Neutrophil (primary cell): Measurements from ENCODE around the gene DLGAP4.

Experiments used
- H3K27ac ChIP-seq: fragments of 200-600 bp; sonication (generic); 2 replicates; pipeline ENCODE4 v1.5.1; 2016; ENCODE audit warnings: mild to moderate bottlenecking, moderate library complexity
- H3K27me3 ChIP-seq: fragments of 200-600 bp; sonication (generic); 2 replicates; pipeline ENCODE4 v1.6.0; 2016; ENCODE audit warnings: mild to moderate bottlenecking
- H3K36me3 ChIP-seq: fragments of 200-600 bp; sonication (generic); 2 replicates; pipeline ENCODE4 v1.5.1; 2017
- H3K4me1 ChIP-seq, 2 experiments: fragments of 200-600 bp in 1 of 2; sonication (generic) in 1 of 2; 1 replicate in 1 of 2; 2 replicates in 1 of 2; pipeline versions ENCODE4 v1.5.1 to v1.6.1; 2013 to 2016; ENCODE audit warnings: low read depth in 1 of 2, low read length in 1 of 2, mild to moderate bottlenecking in 1 of 2, moderate library complexity in 1 of 2; ENCODE audit not compliant: control insufficient read depth in 1 of 2, insufficient read depth in 1 of 2
- H3K4me3 ChIP-seq, 2 experiments: fragments of 200-600 bp in 1 of 2; sonication (generic) in 1 of 2; 1 replicate in 1 of 2; 2 replicates in 1 of 2; pipeline ENCODE4 v1.5.1; 2013 to 2016; ENCODE audit warnings: low read depth in 1 of 2, low read length in 1 of 2, mild to moderate bottlenecking in 1 of 2, moderate library complexity in 1 of 2
- H3K9me3 ChIP-seq: fragments of 200-600 bp; sonication (generic); 2 replicates; pipeline ENCODE4 v1.5.1; 2016
- CTCF ChIP-seq: fragments of 200-600 bp; sonication (generic); IDR thresholded peaks from 2 replicates; pipeline ENCODE4 v1.5.1; 2016; ENCODE audit warnings: antibody characterized with exemption

The DLGAP4 gene

DNA sequence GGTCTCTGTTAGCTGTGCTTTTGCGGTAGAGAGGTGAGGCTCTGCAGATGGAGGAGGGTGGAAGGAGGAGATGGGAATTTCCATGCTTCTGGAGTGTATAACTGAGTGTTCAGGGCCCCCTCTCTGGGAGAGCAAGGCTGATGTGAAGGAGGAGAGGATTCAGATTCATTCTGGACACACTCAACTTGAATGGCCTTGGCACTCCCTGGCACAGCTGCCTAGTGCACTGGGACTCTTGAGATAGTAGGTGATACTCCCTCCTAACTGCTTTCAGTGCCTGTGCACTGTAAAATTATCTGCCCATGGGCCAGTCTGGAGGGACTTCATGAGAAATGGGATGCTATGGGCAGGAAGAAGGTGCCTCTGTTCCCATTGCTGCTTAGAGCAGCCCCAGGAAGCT, 180.9 kb downstream of the DLGAP4 start:
- Histone ChIP-seq H3K27ac (no peak overlapping the region), H3K4me1 (peaks cover 20 to 22% of the 10 kb centered on the region in 2 experiments), H3K27me3 (no peaks in the 10 kb centered on the region), H3K36me3 (no peaks in the 10 kb centered on the region), H3K4me3 (no peak overlapping the region), H3K9me3 (no peaks in the 10 kb centered on the region)
- no peak for TF ChIP-seq CTCF

DNA sequence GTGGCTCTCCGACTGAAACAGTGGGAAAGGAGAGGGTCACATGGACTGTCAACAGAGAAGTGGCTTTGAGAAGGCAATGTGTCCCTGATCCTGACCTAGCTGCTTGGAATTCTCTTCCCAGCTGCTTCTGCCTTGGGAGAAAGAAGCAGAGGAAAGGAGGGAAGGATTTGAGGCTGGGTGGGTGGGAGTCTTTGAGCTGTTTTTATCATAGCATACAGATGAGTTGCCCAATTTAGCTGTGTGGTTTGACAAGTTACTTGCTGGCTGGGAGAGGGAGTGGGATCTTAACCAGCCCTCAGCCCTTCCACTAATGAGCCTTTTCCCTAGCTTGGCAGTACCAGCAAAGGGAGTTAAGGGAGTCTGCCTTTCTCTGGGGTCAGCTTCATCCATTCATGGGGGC, 184.1 kb downstream of the DLGAP4 start:
- Histone ChIP-seq H3K4me1 (peaks cover 35 to 40% of the 10 kb centered on the region in 2 experiments), H3K27me3 (no peaks in the 10 kb centered on the region)
- no peak for TF ChIP-seq CTCF

DNA sequence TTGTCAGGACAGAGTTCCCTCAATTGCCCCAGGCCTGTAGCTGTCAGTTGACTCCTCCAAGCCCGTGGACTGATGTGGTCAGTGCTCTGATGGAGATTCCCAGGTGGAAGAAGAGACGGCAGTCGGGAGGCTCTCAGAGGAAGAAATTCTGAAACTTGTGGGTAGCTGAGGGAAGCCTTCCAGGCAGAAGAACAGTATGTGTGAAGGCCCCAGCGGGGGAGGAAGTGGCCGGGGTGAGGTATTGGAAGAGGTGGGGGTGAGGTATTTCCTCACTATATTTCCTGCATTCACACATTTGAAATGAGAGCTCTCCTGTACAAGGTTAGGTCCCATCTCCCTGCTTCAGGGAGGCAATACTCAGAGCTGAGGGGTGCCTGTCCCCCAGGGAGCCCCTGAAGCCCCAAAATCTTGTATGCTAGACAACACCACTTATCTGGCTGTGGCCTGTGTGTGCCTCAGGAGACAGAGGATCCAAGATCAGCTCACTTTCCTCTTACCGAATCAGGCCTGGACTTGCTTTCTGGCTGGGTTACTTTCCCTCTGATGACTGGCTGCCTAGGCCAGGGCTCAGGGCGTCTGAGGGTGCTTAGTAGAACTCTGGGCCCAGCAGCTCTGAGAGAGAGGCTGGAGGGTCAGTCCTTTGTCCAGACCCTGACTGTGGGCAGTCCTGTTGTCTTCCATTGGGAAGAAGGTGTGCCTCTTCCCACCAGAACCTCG, 185.9 kb downstream of the DLGAP4 start:
- H3K4me1 ChIP-seq, result peaks cover 35 to 40% of the 10 kb centered on the region in 2 experiments

More for the DNA sequence above, 184.1 kb downstream of the DLGAP4 start:
- no peaks in the 10 kb centered on the region for H3K36me3 ChIP-seq
- no peaks in the 10 kb centered on the region for H3K9me3 ChIP-seq
- H3K27ac ChIP-seq, result no peak overlapping the region
- no peak overlapping the region for H3K4me3 ChIP-seq

DNA sequence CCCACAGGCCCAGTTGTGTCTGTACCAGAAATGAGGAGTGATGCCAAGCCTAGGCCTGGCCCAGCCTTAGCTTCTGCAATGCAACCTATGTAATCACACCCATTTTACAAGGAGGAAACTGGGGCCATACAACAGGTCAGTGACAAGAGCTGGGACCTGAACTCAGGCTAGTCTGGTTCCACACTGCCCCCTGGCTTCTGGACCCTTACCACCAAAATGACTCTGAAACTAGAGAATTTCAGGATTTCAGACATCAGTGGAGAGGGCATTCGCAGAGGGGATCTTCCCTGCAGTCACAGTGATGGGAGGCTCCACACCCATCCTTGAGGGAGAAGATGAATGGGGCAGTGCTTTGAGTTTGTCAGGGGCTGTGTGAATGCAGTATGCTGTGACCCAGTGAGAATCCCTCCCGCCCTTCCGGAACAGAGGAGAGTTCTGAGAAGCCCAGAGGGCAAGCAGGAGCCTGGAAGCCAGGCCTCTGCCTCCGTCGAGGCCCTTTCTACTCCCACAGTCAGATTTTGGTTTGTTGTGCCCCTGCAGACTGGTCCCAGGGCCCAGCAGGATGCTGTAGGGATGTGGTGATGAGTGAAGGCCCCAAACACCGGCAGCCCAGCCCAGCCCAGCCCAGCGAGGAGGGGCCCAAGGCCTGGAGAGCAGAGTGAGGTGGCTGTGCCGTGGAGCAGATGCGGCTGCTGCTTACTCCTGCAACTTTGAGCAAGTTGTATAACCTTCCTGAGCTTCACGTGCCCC, 187.1 kb downstream of the DLGAP4 start:
- H3K36me3 ChIP-seq, result peaks cover 24% of the 10 kb centered on the region
- H3K4me3 ChIP-seq, result no peak overlapping the region
- peak overlapping the region; percentile 90 for H3K27ac ChIP-seq
- H3K27me3 ChIP-seq, result no peaks in the 10 kb centered on the region
- H3K4me1 ChIP-seq, result peaks cover 35 to 40% of the 10 kb centered on the region in 2 experiments
- no peak for TF ChIP-seq CTCF
- H3K9me3 ChIP-seq, result no peaks in the 10 kb centered on the region

More for the DNA sequence above, 185.9 kb downstream of the DLGAP4 start:
- Histone ChIP-seq H3K4me3 (peak overlapping the region in 1 of 2 experiments; percentile 28), H3K9me3 (no peaks in the 10 kb centered on the region), H3K27ac (peak overlapping the region; percentile 90), H3K27me3 (no peaks in the 10 kb centered on the region), H3K36me3 (peaks cover 12% of the 10 kb centered on the region)
- no peak for TF ChIP-seq CTCF

DNA sequence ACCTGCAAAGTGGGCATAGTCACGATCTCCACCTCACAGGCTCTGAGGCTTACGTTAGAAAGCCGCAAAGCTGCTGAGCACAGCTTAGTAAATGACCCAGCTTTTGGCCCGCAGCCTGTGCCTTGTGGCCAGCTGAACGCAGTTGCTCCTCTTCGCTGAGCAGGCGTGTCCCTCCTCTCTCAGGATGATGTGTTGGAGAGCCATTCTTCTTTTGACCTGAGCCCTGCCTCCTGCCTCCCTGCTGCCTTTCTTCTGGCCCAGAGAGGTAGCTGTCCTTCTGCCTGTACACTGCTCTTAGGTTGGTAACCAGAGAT, 187.6 kb downstream of the DLGAP4 start:
- no peaks in the 10 kb centered on the region for H3K27me3 ChIP-seq
- H3K9me3 ChIP-seq, result no peaks in the 10 kb centered on the region
- peaks cover 35 to 40% of the 10 kb centered on the region in 2 experiments for H3K4me1 ChIP-seq

More for the DNA sequence above, 187.6 kb downstream of the DLGAP4 start:
- peaks cover 29% of the 10 kb centered on the region for H3K36me3 ChIP-seq
- H3K27ac ChIP-seq, result no peak overlapping the region
- no peak overlapping the region for H3K4me3 ChIP-seq
- TF ChIP-seq CTCF, result no peak
